Neural cell (in vitro differentiated cells): ENCODE results near the gene DCST1. TPM values are rescaled to one million over a fixed set of nuclear protein-coding genes. Genes with fewer than 3 reads are reported as not detected.

ENCODE experiments used
- H2AFZ ChIP-seq: fragments of 200-600, 300-800 bp; sonication (generic), shearing (Covaris generic); 2 replicates; pipeline ENCODE4 v1.6.0; 2014; ENCODE audit warnings: low read depth, mild to moderate bottlenecking, antibody characterized with exemption, low read length, moderate library complexity
- H3F3A ChIP-seq: fragments of 200-600 bp; shearing (Covaris generic); 2 replicates; pipeline ENCODE4 v1.6.1; 2016; ENCODE audit warnings: mild to moderate bottlenecking, moderate library complexity, mixed read lengths, antibody characterized with exemption, low read length; ENCODE audit not compliant: insufficient read depth, poor library complexity, severe bottlenecking
- H3K27ac ChIP-seq: fragments of 200-600, 300-800 bp; sonication (generic), shearing (Covaris generic); 2 replicates; pipeline ENCODE4 v1.5.1; 2014; ENCODE audit warnings: mild to moderate bottlenecking, low read length, moderate library complexity
- H3K27me3 ChIP-seq: fragments of 300-800, 200-600 bp; sonication (generic), shearing (Covaris generic); 2 replicates; pipeline ENCODE4 v1.6.0; 2014; ENCODE audit warnings: mild to moderate bottlenecking, low read depth, low read length, moderate library complexity; ENCODE audit not compliant: insufficient read depth
- H3K36me3 ChIP-seq: fragments of 300-800, 200-600 bp; sonication (generic), shearing (Covaris generic); 2 replicates; pipeline ENCODE4 v1.5.1; 2014; ENCODE audit warnings: mild to moderate bottlenecking, antibody characterized with exemption, low read length, moderate library complexity; ENCODE audit not compliant: insufficient read depth
- H3K4me2 ChIP-seq: fragments of 300-800, 200-600 bp; sonication (generic), shearing (Covaris generic); 2 replicates; pipeline ENCODE4 v1.6.0; 2014; ENCODE audit warnings: mild to moderate bottlenecking, low read length
- H3K4me3 ChIP-seq: fragments of 300-800, 200-600 bp; sonication (generic), shearing (Covaris generic); 2 replicates; pipeline ENCODE4 v1.5.1; 2014; ENCODE audit warnings: mild to moderate bottlenecking, low read length, moderate library complexity
- H3K79me2 ChIP-seq: fragments of 200-600 bp; shearing (Covaris generic); replicated peaks from 2 replicates; pipeline ENCODE4 v1.6.0; 2014; ENCODE audit warnings: mild to moderate bottlenecking, low read length, moderate library complexity; ENCODE audit not compliant: insufficient read depth
- H3K9ac ChIP-seq: fragments of 300-800, 200-600 bp; sonication (generic), shearing (Covaris generic); 2 replicates; pipeline ENCODE4 v1.6.1; 2016; ENCODE audit warnings: mild to moderate bottlenecking, low read length, mixed read lengths
- H3K9me2 ChIP-seq: fragments of 200-600 bp; shearing (Covaris generic); 2 replicates; pipeline ENCODE4 v1.6.1; 2016; ENCODE audit warnings: mild to moderate bottlenecking, low read length, mixed read lengths; ENCODE audit not compliant: insufficient read depth
- H3K9me3 ChIP-seq: fragments of 200-600, 300-800 bp; sonication (generic), shearing (Covaris generic); 2 replicates; pipeline ENCODE4 v1.6.1; 2016; ENCODE audit warnings: mild to moderate bottlenecking, mixed run types, low read length, moderate library complexity, mixed read lengths
- H4K20me1 ChIP-seq: fragments of 200-600 bp; shearing (Covaris generic); 2 replicates; pipeline ENCODE4 v1.6.1; 2016; ENCODE audit warnings: mild to moderate bottlenecking, mixed run types; ENCODE audit not compliant: insufficient read depth
- CTCF ChIP-seq: fragments of 450-650 bp; IDR thresholded peaks from 2 replicates; pipeline ENCODE4 v1.5.1; 2014; ENCODE audit warnings: antibody characterized with exemption, mild to moderate bottlenecking, moderate library complexity; ENCODE audit not compliant: poor library complexity, severe bottlenecking
- EP300 ChIP-seq: fragments of 450-650 bp; conservative IDR thresholded peaks from 2 replicates; pipeline ENCODE4 v1.6.1; 2014; ENCODE audit warnings: antibody characterized with exemption, mild to moderate bottlenecking, moderate library complexity; ENCODE audit not compliant: poor library complexity, severe bottlenecking
- EZH2 ChIP-seq: fragments of 200-600, 300-800 bp; shearing (Covaris generic), sonication (generic); IDR thresholded peaks from 2 replicates; pipeline ENCODE4 v1.6.1; 2014; ENCODE audit warnings: antibody characterized with exemption, low read length, borderline replicate concordance, mild to moderate bottlenecking; ENCODE audit not compliant: insufficient read depth, poor library complexity, severe bottlenecking
- MXI1 ChIP-seq: fragments of 450-650 bp; conservative IDR thresholded peaks from 2 replicates; pipeline ENCODE4 v1.6.1; 2014; ENCODE audit warnings: antibody characterized with exemption, mild to moderate bottlenecking; ENCODE audit not compliant: poor library complexity, severe bottlenecking
- POLR2AphosphoS5 ChIP-seq: IDR thresholded peaks from 2 replicates; pipeline ENCODE4 v1.6.1; 2012
- RAD21 ChIP-seq: fragments of 450-650 bp; conservative IDR thresholded peaks from 2 replicates; pipeline ENCODE4 v1.6.1; 2014; ENCODE audit warnings: antibody characterized with exemption, mild to moderate bottlenecking, moderate library complexity
- SMC3 ChIP-seq: fragments of 450-650 bp; conservative IDR thresholded peaks from 2 replicates; pipeline ENCODE4 v1.6.1; 2014; ENCODE audit warnings: antibody characterized with exemption, mild to moderate bottlenecking, moderate library complexity; ENCODE audit not compliant: poor library complexity
- TAF1 ChIP-seq: IDR thresholded peaks from 2 replicates; pipeline ENCODE4 v1.6.1; 2012; ENCODE audit warnings: low read depth
- polyA plus RNA-seq: library from polyadenylated mRNA; depleted of rRNA; stranded (reverse); fragments of >200 nt; gene quantifications from 2 replicates; pipeline ENCODE4 v1.2.3, GENCODE V29; 2014
- TF ChIP-seq, protein P1 (sequence below): IDR thresholded peaks from 2 replicates; pipeline ENCODE4 v1.6.1; 2012; ENCODE audit warnings: borderline replicate concordance

Gene DCST1
- polyA plus RNA-seq, 1 donor from 2014 or later: not detected

GRCh38 chr1:154999571-155000410 lies 33.8 kb upstream of the DCST1 start:
- H4K20me1 ChIP-seq: no peaks in the 10 kb centered on the region
- H3K79me2 ChIP-seq: no peaks in the 10 kb centered on the region
- H3K4me3 ChIP-seq: peak overlapping the region; percentile 79
- no peak overlapping the region for H2AFZ ChIP-seq
- peak overlapping the region; percentile 27 for H3K4me2 ChIP-seq
- H3K27me3 ChIP-seq: peaks cover 9% of the 10 kb centered on the region
- H3K9me2 ChIP-seq: no peaks in the 10 kb centered on the region
- H3K27ac ChIP-seq: no peak overlapping the region
- H3K9ac ChIP-seq: peak overlapping the region; percentile 17
- H3K9me3 ChIP-seq: no peaks in the 10 kb centered on the region
- no peaks in the 10 kb centered on the region for H3K36me3 ChIP-seq
- H3F3A ChIP-seq: peaks cover 3% of the 10 kb centered on the region
- no peak for TF ChIP-seq EZH2
- TF ChIP-seq MXI1: peak; percentile 61

DNA sequence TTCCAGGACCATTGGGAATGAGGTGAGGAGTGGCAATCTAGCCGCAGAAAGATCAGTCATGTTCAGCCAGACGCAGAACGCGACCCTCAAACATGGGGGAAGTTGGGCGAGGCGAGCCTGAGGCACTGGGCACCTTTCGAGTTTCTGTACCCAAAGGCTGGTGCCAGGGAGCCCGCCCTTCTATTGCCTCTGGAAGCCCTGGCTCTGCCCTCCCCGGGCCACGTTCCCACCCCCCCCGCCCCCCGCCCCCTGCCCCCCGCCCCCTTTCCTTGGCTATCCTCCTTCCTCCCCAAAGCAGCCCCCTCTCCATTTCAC lies 33.3 kb upstream of the DCST1 start:
- Histone ChIP-seq H3K4me2 (peak overlapping the region; percentile 94), H2AFZ (peak overlapping the region; percentile 45), H4K20me1 (no peaks in the 10 kb centered on the region), H3K27ac (peak overlapping the region; percentile 47), H3K79me2 (no peaks in the 10 kb centered on the region), H3F3A (peaks cover 3% of the 10 kb centered on the region), H3K9me3 (no peaks in the 10 kb centered on the region), H3K27me3 (peaks cover 9% of the 10 kb centered on the region), H3K4me3 (peak overlapping the region; percentile 79), H3K9me2 (no peaks in the 10 kb centered on the region), H3K9ac (peak overlapping the region; percentile 66), H3K36me3 (no peaks in the 10 kb centered on the region)
- TF ChIP-seq EP300 (no peak), RAD21 (no peak), CTCF (no peak), POLR2AphosphoS5 (no peak), MXI1 (no peak), EZH2 (no peak), TAF1 (no peak), SMC3 (no peak)

DNA sequence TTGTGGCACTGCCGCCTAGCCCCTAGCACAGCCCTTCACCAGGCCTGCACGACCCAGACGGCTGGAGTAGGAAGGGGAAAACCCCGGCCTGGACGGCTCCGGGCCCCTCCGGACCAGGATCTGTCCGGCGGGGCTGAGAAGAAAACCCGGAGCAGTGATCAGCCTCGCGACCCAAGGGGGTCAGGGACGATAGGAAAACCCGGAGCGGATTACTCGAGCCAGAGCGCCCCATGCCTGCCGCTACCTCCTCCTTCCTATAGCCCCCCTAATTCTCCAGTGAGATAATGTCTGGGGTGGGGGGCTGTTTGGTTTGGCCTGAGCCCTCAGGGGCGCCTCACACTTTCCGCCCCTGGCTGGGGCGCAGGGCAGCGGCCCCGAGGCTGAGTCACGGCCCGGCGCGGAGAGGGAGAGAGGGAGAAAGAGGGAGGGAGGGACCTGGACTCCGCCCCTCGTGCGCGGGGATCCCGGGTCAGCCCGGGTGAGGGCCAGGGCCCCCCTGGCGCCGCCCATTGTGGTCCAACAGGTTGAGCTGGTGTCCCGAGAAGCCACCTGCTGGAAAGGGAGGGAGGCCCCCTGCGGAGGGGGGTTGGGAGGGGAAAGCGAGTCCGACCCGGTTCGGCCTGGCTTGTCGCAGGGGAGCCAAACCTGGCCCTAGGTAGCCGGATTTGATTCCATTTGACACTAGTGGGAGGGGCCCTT lies 32.7 kb upstream of the DCST1 start:
- H3K9me3 ChIP-seq: no peaks in the 10 kb centered on the region
- no peaks in the 10 kb centered on the region for H3K9me2 ChIP-seq
- peaks cover 9% of the 10 kb centered on the region for H3K27me3 ChIP-seq
- peak overlapping the region; percentile 79 for H3K4me3 ChIP-seq
- H2AFZ ChIP-seq: peak overlapping the region; percentile 45
- peak overlapping the region; percentile 66 for H3K9ac ChIP-seq
- no peaks in the 10 kb centered on the region for H4K20me1 ChIP-seq
- H3K36me3 ChIP-seq: no peaks in the 10 kb centered on the region
- H3F3A ChIP-seq: peaks cover 3% of the 10 kb centered on the region
- TF ChIP-seq RAD21: peak; percentile 12
- TF ChIP-seq EP300: no peak
- TF ChIP-seq MXI1: peak; percentile 47
- TF ChIP-seq, protein P1, sequence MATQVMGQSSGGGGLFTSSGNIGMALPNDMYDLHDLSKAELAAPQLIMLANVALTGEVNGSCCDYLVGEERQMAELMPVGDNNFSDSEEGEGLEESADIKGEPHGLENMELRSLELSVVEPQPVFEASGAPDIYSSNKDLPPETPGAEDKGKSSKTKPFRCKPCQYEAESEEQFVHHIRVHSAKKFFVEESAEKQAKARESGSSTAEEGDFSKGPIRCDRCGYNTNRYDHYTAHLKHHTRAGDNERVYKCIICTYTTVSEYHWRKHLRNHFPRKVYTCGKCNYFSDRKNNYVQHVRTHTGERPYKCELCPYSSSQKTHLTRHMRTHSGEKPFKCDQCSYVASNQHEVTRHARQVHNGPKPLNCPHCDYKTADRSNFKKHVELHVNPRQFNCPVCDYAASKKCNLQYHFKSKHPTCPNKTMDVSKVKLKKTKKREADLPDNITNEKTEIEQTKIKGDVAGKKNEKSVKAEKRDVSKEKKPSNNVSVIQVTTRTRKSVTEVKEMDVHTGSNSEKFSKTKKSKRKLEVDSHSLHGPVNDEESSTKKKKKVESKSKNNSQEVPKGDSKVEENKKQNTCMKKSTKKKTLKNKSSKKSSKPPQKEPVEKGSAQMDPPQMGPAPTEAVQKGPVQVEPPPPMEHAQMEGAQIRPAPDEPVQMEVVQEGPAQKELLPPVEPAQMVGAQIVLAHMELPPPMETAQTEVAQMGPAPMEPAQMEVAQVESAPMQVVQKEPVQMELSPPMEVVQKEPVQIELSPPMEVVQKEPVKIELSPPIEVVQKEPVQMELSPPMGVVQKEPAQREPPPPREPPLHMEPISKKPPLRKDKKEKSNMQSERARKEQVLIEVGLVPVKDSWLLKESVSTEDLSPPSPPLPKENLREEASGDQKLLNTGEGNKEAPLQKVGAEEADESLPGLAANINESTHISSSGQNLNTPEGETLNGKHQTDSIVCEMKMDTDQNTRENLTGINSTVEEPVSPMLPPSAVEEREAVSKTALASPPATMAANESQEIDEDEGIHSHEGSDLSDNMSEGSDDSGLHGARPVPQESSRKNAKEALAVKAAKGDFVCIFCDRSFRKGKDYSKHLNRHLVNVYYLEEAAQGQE: peak; percentile 49
- TF ChIP-seq CTCF: peak; percentile 37
- TF ChIP-seq POLR2AphosphoS5: peak; percentile 30
- no peak for TF ChIP-seq EZH2
- peak; percentile 21 for TF ChIP-seq SMC3
- no peaks in the 10 kb centered on the region for H3K79me2 ChIP-seq
- peak overlapping the region; percentile 94 for H3K4me2 ChIP-seq
- peak overlapping the region; percentile 47 for H3K27ac ChIP-seq
